Measurements from ENCODE around the gene SLC46A1. TPM values are rescaled to one million over a fixed set of nuclear protein-coding genes. Genes with fewer than 3 reads are reported as not detected.

SLC46A1 gene
- total and polyA plus RNA-seq, 9 of the 15 experiments (the other 6 are each of a cell fraction or from before 2014, with no cell fraction given), result 0.24 to 5.5 (median 3.1) TPM

- Histone ChIP-seq H3K27ac (ENCODE audit: extremely low read depth, low read depth, low read length) (no peak overlapping the region), H3K9me1 (ENCODE audit: control insufficient read depth, insufficient read depth, low read length) (peaks cover 3% of the 10 kb centered on the region), H4K20me1 (replicated peaks; ENCODE audit: control insufficient read depth, insufficient read depth, low read length) (0 out of 2 replicates have a peak, but pooled peaks cover 8% of the 10 kb centered on the region), H3K9ac (ENCODE audit: insufficient read depth in 1 of 2, low read depth in 2 of 2, low read length in 2 of 2) (peak overlapping the region in 1 of 2 experiments; percentile 42; a peak in 2 of 4 replicates), H3K4me3 (no peak overlapping the region), H3K27me3 (ENCODE audit: control insufficient read depth in 2 of 2, insufficient read depth in 2 of 2, low read length in 2 of 2) (no peaks in the 10 kb centered on the region), H3K36me3 (ENCODE audit: control insufficient read depth, insufficient read depth, low read length) (peaks cover 14% of the 10 kb centered on the region; the same call in 1 of the 3 replicates), H3K4me1 (replicated peaks in 1 of 2; ENCODE audit: control insufficient read depth in 2 of 2, insufficient read depth in 2 of 2, low read length in 2 of 2) (peaks cover 0 to 3% of the 10 kb centered on the region in 2 experiments; a peak in 4 of 5 replicates), H2AFZ (ENCODE audit: low read depth, low read length) (no peak overlapping the region), H3K4me2 (ENCODE audit: insufficient read depth, low read length) (no peak overlapping the region), H3K9me3 (replicated peaks; ENCODE audit: control insufficient read depth, insufficient read depth, low read depth, low read length) (no peaks in the 10 kb centered on the region), H3K79me2 (ENCODE audit: control insufficient read depth, insufficient read depth, low read length) (no peaks in the 10 kb centered on the region)
- no TSS peak for BruUV-seq (replicated peaks)
- 45% methylated on average over 6 of the region's 6 CpGs for whole genome bisulfite sequencing (ENCODE audit: insufficient coverage, low coverage, missing lambda C conversion rate)
- POLR2A ChIA-PET, result interaction anchor here (1.0 to 1.5 kb wide), 3 partner anchors 11 to 153 kb away, joined by 3 to 4 read pairs (median 3); partner anchors contain the start of gene VTN
- CTCF ChIA-PET (ENCODE audit: low intra/inter-chr PET ratio), result no interaction called here
- TF ChIP-seq ESRRA (IDR thresholded peaks at IDR 0.05; ENCODE audit: borderline replicate concordance, low read depth) (0 out of 2 replicates have a peak, but pooled peaks have one; percentile 25), SPI1 (IDR thresholded peaks at IDR 0.05; ENCODE audit: borderline replicate concordance, low read depth, low read length) (peak; percentile 63; the same call in 1 of the 2 replicates), BHLHE40 (IDR thresholded peaks at IDR 0.05; ENCODE audit: low read length) (no peak)
- DNase-seq (ENCODE audit: extremely low read depth in 1 of 4, low spot score in 3 of 4) (peak in 1 of 4 experiments; percentile 20), FAIRE-seq (no peak), ATAC-seq (peak; percentile 42)
- in situ Hi-C loops (cut with MboI) (no loop called here), intact Hi-C loops (cut with micrococcal nuclease) (no loop called here)
Measured at GRCh38 chr17:28398280-28398981, 7.6 kb downstream of the SLC46A1 start.

DNA sequence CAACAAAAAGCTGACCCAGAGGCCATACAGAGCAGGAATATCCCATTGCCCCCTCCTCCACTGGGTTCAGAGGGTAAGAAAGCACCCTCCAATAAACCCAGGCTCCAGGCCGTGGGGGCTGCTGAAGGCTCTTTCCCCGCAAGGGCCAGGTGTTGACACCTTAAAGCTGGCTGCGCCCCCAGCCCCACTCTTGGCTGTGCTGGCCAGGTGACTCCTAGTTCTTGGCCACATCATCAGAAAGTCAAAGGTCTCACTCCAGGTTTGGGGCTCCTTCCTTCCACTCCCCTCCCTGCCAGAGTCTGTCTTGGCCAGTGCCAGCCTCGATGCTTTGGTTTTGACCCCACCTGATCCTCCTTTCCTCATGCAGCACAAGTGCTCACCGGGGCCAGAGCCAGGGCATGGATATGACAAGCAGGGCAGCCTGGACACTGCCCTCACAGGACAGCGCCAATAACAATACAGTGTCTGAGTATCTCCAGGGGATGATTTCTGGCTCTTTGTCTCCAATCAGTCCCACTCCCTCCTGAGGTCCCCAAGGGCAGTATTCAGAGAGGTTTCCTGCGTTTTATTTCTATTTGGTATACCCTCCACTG is 8.2 kb downstream of the SLC46A1 start:
- TF ChIP-seq SMARCB1 (IDR thresholded peaks at IDR 0.05; ENCODE audit: insufficient read length, low read depth) (no peak), RNF2 (IDR thresholded peaks at IDR 0.05) (no peak), SMARCA5 (IDR thresholded peaks at IDR 0.05) (no peak), ZNF23 (CRISPR knock-in tag; IDR thresholded peaks at IDR 0.05) (no peak), ZNF511 (CRISPR knock-in tag; IDR thresholded peaks at IDR 0.05) (no peak), ZNF75A (CRISPR knock-in tag; IDR thresholded peaks at IDR 0.05) (no peak), ZNF830 (CRISPR knock-in tag; IDR thresholded peaks at IDR 0.05) (no peak), ZNF3 (CRISPR knock-in tag; IDR thresholded peaks at IDR 0.05) (no peak)
- Histone ChIP-seq H3K79me2 (ENCODE audit: control insufficient read depth, insufficient read depth, low read length) (no peaks in the 10 kb centered on the region), H4K20me1 (replicated peaks; ENCODE audit: control insufficient read depth, insufficient read depth, low read length) (0 out of 2 replicates have a peak, but pooled peaks cover 8% of the 10 kb centered on the region), H3K36me3 (ENCODE audit: control insufficient read depth, insufficient read depth, low read length) (peaks cover 10% of the 10 kb centered on the region; the same call in 1 of the 3 replicates), H3K9ac (ENCODE audit: insufficient read depth in 1 of 2, low read depth in 2 of 2, low read length in 2 of 2) (no peak overlapping the region; a peak in 1 of 4 replicates), H3K27ac (ENCODE audit: extremely low read depth, low read depth, low read length) (no peak overlapping the region), H3K4me3 (no peak overlapping the region), H2AFZ (ENCODE audit: low read depth, low read length) (no peak overlapping the region), H3K4me2 (ENCODE audit: insufficient read depth, low read length) (no peak overlapping the region), H3K4me1 (replicated peaks in 1 of 2; ENCODE audit: control insufficient read depth in 2 of 2, insufficient read depth in 2 of 2, low read length in 2 of 2) (peaks cover 0 to 3% of the 10 kb centered on the region in 2 experiments; a peak in 4 of 5 replicates), H3K9me1 (ENCODE audit: control insufficient read depth, insufficient read depth, low read length) (peaks cover 3% of the 10 kb centered on the region), H3K9me3 (replicated peaks; ENCODE audit: control insufficient read depth, insufficient read depth, low read depth, low read length) (no peaks in the 10 kb centered on the region), H3K27me3 (ENCODE audit: control insufficient read depth in 2 of 2, insufficient read depth in 2 of 2, low read length in 2 of 2) (no peaks in the 10 kb centered on the region)
- no peak for FAIRE-seq
- ChIA-PET CTCF (ENCODE audit: low intra/inter-chr PET ratio) (no interaction called here), POLR2A (interaction anchor here (0.7 to 1.5 kb wide), 4 partner anchors 12 to 27 kb away, joined by 3 to 4 read pairs (median 3); partner anchors contain the start of gene VTN)
- ATAC-seq, result peak; percentile 23
- BruUV-seq (replicated peaks), result no TSS peak
- DNase-seq (ENCODE audit: extremely low read depth in 1 of 4, low spot score in 3 of 4), result no peak
- in situ Hi-C loops (cut with MboI), result no loop called here
- intact Hi-C loops (cut with micrococcal nuclease), result no loop called here
- WGBS (ENCODE audit: insufficient coverage, low coverage, missing lambda C conversion rate), result 70% methylated on average over 7 of the region's 7 CpGs

All from K562 (cell line).